ENCODE data around the gene KCNJ18.
"Not testable (repeated sequence)": the region's sequence is repeated elsewhere in the genome, so short reads cannot be mapped to it uniquely, and the experiment has no call there.

DNA sequence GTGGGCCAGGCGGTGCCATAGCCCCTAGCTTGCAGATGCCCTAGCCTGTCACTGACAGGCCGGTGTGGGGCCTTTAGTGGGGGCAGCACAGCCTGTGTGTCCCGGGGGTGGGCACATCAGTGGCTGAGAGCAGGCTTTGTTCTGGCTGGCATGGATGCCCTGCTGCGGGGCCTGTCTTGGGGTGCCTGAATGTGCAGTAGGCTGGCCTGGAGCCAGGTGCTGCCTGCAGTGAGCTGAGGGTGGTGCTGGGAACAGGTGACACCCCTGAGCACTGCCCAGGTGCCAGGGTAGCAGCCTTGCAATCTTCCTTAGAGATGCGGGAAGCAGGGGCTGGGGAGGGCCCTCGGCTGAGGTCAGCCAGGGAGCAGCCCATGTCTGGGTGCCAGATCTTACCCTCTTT is 8.8 kb downstream of the KCNJ18 start:
- TF ChIP-seq, protein P1, sequence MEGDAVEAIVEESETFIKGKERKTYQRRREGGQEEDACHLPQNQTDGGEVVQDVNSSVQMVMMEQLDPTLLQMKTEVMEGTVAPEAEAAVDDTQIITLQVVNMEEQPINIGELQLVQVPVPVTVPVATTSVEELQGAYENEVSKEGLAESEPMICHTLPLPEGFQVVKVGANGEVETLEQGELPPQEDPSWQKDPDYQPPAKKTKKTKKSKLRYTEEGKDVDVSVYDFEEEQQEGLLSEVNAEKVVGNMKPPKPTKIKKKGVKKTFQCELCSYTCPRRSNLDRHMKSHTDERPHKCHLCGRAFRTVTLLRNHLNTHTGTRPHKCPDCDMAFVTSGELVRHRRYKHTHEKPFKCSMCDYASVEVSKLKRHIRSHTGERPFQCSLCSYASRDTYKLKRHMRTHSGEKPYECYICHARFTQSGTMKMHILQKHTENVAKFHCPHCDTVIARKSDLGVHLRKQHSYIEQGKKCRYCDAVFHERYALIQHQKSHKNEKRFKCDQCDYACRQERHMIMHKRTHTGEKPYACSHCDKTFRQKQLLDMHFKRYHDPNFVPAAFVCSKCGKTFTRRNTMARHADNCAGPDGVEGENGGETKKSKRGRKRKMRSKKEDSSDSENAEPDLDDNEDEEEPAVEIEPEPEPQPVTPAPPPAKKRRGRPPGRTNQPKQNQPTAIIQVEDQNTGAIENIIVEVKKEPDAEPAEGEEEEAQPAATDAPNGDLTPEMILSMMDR (IDR thresholded peaks at IDR 0.05) = not testable (repeated sequence)
- not testable (repeated sequence) for TF ChIP-seq POLR2A, POLR2AphosphoS5 (IDR thresholded peaks at IDR 0.05)

Measured in transverse colon (tissue), 4 donors.